Activated naive CD4-positive, alpha-beta T cell treated with anti-CD3 and anti-CD28 coated beads, Interleukin-2, amount 50 U/mL, for 16 hours (primary cell): ENCODE measurements around the gene DLL4.
"Not testable (repeated sequence)": the region's sequence is repeated elsewhere in the genome, so short reads cannot be mapped to it uniquely, and the experiment has no call there.

Source experiments
- DNase-seq: peaks from one replicate; pipeline ENCODE4 v3.0.0-alpha.2; 2020

Gene DLL4

DNA sequence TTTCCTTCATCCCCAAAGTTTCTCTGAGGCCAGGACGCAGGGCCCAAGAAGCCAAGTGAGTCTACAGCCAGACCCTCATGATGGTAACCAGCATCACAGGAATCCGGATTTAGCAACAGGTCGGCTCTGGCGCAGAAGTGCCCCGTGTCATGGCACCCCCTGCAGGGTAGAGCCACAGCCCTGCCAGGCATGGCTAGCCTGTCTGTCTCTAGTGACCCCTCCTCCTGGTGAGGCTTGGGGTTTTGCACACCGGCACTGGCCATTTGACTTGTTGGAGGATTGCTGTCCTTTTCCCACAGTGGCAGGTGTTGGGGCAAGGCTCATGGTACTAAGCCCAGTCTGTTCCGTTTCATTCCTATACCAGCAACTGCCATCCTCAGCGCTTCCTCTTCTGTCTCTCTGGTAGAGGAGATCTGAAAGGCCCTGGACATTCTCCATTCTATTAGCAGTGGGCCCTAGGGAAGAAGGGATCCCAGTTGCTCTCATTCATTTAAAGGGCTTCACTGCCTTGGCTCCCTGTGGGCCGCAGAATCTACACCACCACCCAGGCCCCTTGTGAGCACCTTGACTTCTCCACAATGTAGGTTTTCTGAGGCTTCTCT, 14.7 kb downstream of the DLL4 start:
- no peak for DNase-seq

GRCh38 chr15:40944510-40945296, 15.6 kb downstream of the DLL4 start:
- no peak for DNase-seq

- no peak for DNase-seq
Measured at GRCh38 chr15:40948706-40949473, 19.8 kb downstream of the DLL4 start.

- DNase-seq, result no peak
Measured at GRCh38 chr15:40949756-40950207, 20.6 kb downstream of the DLL4 start.

GRCh38 chr15:40951764-40952163, 22.6 kb downstream of the DLL4 start:
- DNase-seq, result no peak

DNA sequence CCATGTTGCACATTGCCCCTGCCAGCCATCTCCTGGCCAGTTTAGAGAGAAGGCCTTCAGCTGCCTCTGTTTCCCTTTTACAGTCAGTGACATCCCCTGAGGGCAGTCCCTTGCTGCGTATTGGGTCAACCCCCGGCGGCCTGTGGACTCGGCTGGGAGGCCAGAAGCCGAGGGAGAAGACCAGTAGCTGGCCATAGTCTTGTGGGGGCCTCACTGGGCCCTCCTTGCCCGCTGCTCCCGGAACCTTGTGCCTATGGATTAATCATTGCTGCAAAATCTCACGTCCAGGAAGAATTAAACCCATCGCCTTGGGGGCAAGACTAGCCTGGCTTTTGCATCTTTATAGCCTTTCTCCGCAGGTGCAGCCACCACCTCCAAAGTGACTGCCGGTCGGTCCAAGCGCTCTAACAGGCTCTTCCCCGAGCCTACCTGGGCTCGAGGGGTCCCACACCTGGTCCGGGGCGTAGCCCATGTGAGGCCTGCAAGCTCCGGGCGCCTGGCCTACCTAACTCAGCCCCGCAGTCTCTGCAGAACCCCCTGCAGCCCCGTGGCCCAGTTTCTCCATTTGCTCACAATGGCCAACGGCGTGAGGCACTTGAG, 23.3 kb downstream of the DLL4 start:
- no peak for DNase-seq

DNA sequence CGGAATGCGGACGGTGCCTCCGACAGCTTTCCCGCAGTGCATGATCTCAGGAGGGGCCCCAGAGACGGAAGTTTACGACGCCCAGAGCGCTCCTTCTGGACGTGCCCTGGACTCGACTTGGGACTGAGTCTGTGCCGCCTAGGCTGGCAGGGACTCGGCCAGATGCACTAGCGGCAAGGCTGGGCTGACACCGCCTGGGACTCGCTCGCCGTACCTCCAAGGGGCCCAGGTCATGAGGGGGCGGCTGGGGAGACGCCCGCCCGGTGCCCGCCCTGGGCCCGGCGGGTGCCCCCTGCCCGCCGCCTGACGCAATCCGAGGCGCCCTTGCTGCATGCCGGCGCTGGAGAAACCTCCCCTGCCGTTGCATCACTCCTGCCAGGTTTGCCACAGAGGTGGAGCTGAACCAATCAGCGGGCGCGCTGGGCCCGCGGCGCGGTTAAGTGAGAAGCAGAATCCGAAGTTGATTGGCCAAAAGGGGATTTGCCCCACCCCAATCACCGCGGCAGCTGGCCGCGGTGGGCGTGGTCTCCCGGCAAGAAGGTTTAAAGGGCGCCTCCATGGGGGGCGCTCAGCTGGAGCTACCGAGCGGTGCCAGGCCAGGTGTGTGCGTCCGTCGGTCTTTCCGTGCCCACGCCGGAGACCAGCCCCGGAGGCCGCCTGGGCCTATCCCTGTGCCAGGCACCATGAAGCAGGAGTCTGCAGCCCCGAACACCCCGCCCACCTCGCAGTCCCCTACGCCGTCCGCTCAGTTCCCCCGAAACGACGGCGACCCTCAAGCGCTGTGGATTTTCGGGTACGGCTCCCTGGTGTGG, 24.0 kb downstream of the DLL4 start, which contains the start of gene CHAC1:
Gene CHAC1 (plus strand): TSS at position 571 of the 812 bp plus-strand sequence. CDS start 113 bp downstream, at position 684.
- DNase-seq, result peak; percentile 98

DNA sequence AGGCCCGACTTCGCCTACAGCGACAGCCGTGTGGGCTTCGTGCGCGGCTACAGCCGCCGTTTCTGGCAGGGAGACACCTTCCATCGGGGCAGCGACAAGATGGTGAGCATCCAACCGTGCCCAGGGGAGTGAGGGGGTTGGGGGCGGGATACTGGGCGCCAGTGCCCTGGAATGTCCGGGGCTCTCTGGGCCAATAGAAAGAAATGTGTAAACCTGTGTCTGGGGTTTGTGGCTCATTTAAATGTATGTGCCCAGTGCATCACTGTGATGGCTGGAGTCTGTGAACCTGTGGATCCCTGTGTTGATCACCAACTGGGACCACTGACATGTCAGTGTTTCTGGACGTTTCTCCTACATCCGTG, 24.6 kb downstream of the DLL4 start:
- DNase-seq, result no peak

DNA sequence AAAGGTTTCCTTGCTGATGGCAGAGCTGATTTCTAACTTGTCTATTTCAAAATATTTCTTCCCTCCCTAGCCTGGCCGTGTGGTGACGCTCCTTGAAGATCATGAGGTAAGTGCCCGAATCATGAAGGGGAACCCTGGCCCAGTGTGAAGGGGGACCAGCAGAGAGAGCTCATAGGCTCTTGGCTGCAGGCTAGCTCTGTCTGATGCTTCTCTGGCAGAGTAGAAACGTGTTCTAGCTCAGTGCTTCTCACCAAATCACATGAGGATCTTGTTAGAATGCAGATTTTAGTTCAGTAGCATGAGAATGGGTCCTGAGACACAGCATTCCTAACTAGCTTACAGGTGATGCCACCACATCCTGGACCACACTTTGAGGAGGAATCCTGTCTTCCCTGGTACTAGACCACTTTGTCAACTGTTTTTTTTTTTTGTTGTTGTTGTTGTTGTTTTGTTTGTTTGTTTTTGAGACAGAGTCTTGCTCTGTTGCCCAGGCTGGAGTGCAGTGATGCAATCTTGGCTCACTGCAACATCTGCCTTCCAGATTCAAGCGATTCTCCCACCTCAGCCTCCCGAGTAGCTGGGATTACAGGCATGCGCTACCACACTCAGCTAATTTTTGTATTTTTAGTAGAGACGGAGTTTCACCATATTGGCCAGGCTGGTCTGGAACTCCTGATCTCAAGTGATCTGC, 25.2 kb downstream of the DLL4 start:
- DNase-seq, result not testable (repeated sequence)

DNA sequence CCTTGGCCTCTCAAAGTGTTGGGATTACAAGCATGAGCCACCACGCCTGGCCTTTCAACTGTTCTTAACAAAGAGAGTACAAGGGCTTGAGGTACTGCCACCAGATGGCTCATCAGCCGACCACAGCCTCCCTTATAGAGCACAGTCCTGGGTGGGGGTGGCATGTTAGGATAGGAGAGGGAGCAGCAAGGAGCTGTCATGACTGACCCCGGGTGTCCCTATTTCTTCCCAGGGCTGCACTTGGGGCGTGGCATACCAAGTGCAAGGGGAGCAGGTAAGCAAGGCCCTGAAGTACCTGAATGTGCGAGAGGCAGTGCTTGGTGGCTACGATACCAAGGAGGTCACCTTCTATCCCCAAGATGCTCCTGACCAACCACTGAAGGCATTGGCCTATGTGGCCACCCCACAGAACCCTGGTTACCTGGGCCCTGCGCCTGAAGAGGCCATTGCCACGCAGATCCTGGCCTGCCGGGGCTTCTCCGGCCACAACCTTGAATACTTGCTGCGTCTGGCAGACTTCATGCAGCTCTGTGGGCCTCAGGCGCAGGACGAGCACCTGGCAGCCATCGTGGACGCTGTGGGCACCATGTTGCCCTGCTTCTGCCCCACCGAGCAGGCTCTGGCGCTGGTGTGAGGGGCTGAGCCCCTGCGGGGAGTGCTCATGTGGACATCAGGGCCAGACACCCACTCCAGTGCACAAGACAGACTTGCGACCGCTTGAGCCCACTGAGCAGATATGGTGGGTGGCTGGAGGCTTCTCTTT, 26.2 kb downstream of the DLL4 start:
- DNase-seq, result no peak

- DNase-seq, result no peak
Measured at GRCh38 chr15:40955930-40956540, 26.9 kb downstream of the DLL4 start.

DNA sequence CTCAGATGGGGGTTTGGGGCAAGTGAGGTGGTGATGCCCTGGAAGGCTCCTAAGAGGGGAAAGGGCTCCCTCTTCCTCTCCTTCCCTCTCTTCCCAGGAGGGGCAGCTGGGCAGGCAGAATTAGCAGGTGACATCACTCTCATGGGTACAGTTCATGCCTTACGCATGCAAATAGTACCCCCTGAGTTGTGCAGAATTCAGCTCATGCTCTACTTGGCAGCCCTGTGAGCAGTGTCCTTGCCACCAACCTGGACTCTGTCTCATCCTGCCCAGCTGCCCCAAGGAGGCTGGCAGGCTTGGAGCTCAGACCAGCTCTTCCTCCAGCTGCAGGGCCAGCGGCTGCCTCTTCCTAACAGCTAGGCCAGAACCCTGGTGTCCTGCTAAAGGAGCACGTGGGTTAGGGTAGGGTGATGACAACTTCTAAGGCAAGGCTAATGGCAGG, 27.4 kb downstream of the DLL4 start:
- no peak for DNase-seq

DNA sequence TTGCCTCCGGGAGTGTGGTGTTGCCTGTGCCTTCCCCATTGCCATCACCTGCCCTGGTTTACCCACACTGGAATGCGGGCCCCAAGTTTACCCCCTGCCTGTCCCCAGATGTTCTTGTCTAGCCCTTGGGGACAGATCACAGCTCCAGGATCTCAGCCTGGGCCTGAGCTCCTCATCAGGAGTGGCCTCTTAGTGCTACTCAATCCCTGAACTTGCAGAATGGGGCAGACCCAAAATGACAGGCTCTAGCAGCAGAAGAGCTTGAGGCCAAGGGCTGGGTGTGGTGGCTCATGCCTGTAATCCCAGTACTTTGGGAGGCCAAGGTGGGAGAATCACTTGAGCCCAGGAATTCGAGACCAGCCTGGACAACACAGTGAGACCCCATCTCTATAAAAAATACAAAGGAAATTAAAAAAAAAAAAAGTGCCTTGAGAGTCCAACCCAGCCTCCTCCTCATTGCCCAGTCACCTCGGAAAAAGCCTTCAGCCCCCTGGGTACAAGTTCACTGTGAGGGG, 28.0 kb downstream of the DLL4 start:
- no peak for DNase-seq

- DNase-seq, result no peak
Measured at GRCh38 chr15:40957581-40958051, 28.5 kb downstream of the DLL4 start.

GRCh38 chr15:40958146-40958545, 29.0 kb downstream of the DLL4 start:
- no peak for DNase-seq

- no peak for DNase-seq
Measured at GRCh38 chr15:40958723-40959122, 29.6 kb downstream of the DLL4 start.

DNA sequence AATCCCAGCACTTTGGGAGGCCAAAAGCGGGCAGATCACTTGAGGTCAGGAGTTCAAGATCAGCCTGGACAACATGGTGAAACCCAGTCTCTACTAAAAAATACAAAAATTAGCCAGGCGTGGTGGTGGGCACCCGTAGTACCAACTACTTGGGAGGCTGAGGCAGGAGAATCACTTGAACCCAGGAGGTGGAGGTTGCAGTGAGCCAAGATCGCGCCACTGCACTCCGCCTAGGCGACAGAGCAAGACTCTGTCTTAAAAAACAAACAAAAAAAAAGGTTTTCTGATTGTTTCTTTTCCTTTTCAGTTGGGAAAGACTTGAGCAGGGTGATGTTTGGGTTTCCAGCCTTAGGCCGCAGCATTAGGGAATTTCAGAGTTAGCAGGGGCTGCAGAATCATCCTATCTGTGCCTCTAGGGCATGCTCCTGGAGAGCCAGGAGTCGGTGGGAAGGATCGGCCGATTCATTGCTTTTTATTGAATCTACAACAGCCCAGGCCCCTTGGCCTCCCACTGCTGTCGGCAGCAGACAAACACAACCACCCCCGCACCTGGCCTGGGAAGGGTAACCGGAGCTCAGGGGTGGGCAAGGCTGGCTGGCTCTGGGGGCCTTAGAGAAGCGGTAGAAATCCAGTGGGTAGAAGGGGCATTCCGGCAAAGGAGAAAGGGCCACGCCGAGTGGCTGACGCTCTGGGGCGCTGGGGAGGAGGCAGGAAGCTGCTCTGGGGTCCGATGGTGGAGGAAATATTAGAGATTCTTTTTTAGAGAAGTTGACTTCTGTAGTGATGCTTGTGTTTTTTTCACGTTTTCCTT, 30.4 kb downstream of the DLL4 start:
- DNase-seq, result no peak

- no peak for DNase-seq
Measured at GRCh38 chr15:40960151-40960885, 31.2 kb downstream of the DLL4 start.
